Measurements from ENCODE around the gene KMT5B. TPM values are rescaled to one million over a fixed set of nuclear protein-coding genes. Genes with fewer than 3 reads are reported as not detected.

The KMT5B gene
- total and polyA plus RNA-seq, 10 of the 15 experiments (the other 5 are each of a cell fraction or from before 2014, with no cell fraction given): 4.7 to 21.8 (median 18.0) TPM

- BruUV-seq (replicated peaks): no TSS peak
- in situ Hi-C loops (cut with MboI) (no loop called here), intact Hi-C loops (cut with micrococcal nuclease; ENCODE audit: unreplicated experiment) (loop anchor here (5.0 kb wide), 1 partner anchor 84 kb away; the partner anchor contains the start of gene NDUFS8)
- FAIRE-seq (no peak), ATAC-seq (no peak), DNase-seq (ENCODE audit: low read depth, low spot score) (no peak)
- H3K27ac ChIP-seq (ENCODE audit: control insufficient read depth, insufficient read depth): no peak overlapping the region
- H3K4me2 ChIP-seq (ENCODE audit: control insufficient read depth, insufficient read depth): peak overlapping the region; percentile 34
- no peaks in the 10 kb centered on the region for H3K27me3 ChIP-seq (replicated peaks in 1 of 2; ENCODE audit: control insufficient read depth in 2 of 2, insufficient read depth in 2 of 2, low read length in 1 of 2)
- peaks cover 8% of the 10 kb centered on the region; the same call in 1 of the 2 replicates for H3K4me1 ChIP-seq (ENCODE audit: control insufficient read depth, insufficient read depth, low read length)
- POLR2A ChIA-PET: interaction anchor here (1.6 to 5.0 kb wide), 2 partner anchors 10 to 18 kb away, joined by 6 to 34 read pairs; no protein-coding TSS in a partner anchor
- peaks cover 70% of the 10 kb centered on the region for H3K79me2 ChIP-seq (ENCODE audit: control insufficient read depth, insufficient read depth, low read length)
- peaks cover 0 to 5% of the 10 kb centered on the region in 2 experiments; a peak in 2 of 4 replicates for H3K36me3 ChIP-seq (ENCODE audit: control insufficient read depth in 2 of 2, insufficient read depth in 2 of 2, low read length in 1 of 2)
- H3K4me3 ChIP-seq: no peak overlapping the region
- RAD21 ChIA-PET (ENCODE audit: unreplicated experiment): interaction anchor here (0.8 to 3.7 kb wide), 2 partner anchors 17 to 93 kb away, joined by 3 to 28 read pairs; no protein-coding TSS in a partner anchor
- WGBS (ENCODE audit: insufficient coverage, insufficient replicate concordance, low lambda C conversion rate, missing lambda C conversion rate): 92% methylated on average over 7 of the region's 7 CpGs
- H2AFZ ChIP-seq (ENCODE audit: control insufficient read depth, low read depth, low read length): no peak overlapping the region
- H4K20me1 ChIP-seq (ENCODE audit: control insufficient read depth, insufficient read depth): no peaks in the 10 kb centered on the region
- H3K9ac ChIP-seq (ENCODE audit: control insufficient read depth, insufficient read depth, low read length): no peak overlapping the region
- TF ChIP-seq SMC3 (IDR thresholded peaks at IDR 0.05; ENCODE audit: borderline replicate concordance, low read length): no peak
- no peak for TF ChIP-seq CBFB (IDR thresholded peaks at IDR 0.05; ENCODE audit: low read depth)
- TF ChIP-seq ASH2L (IDR thresholded peaks at IDR 0.05; ENCODE audit: borderline replicate concordance, low read depth): no peak
- TF ChIP-seq SMAD5 (IDR thresholded peaks at IDR 0.05; ENCODE audit: low read depth): no peak
- no peak for TF ChIP-seq ELK1 (IDR thresholded peaks at IDR 0.05; ENCODE audit: low read depth, low read length)
- no peak for TF ChIP-seq SIX5 (IDR thresholded peaks at IDR 0.05; ENCODE audit: low read depth, low read length, severe bottlenecking)
- no peak for TF ChIP-seq HCFC1 (IDR thresholded peaks at IDR 0.05; ENCODE audit: low read length)
- TF ChIP-seq NRF1 (conservative IDR thresholded peaks at IDR 0.05; ENCODE audit: low read depth, low read length): no peak
- TF ChIP-seq USF2 (IDR thresholded peaks at IDR 0.05; ENCODE audit: borderline replicate concordance, low read depth, low read length): no peak
- TF ChIP-seq RELA (IDR thresholded peaks at IDR 0.05; ENCODE audit: borderline replicate concordance, partially characterized antibody): no peak
- no peak for TF ChIP-seq CREB1 (IDR thresholded peaks at IDR 0.05; ENCODE audit: low read depth)
- no peak for TF ChIP-seq DPF2 (IDR thresholded peaks at IDR 0.05)
- no peak for TF ChIP-seq ZZZ3 (IDR thresholded peaks at IDR 0.05; ENCODE audit: control insufficient read depth, insufficient read length, low read depth)
- TF ChIP-seq SP1 (IDR thresholded peaks at IDR 0.05; ENCODE audit: low read depth, low read length): no peak
- TF ChIP-seq MTA3 (IDR thresholded peaks at IDR 0.05; ENCODE audit: borderline replicate concordance, low read length): no peak
- no peak for TF ChIP-seq ESRRA (IDR thresholded peaks at IDR 0.05; ENCODE audit: low read length)
- CTCF ChIA-PET: interaction anchor here (0.6 to 1.9 kb wide), 5 partner anchors 14 to 93 kb away, joined by 3 to 8 read pairs (median 4); no protein-coding TSS in a partner anchor
- no peaks in the 10 kb centered on the region for H3K9me3 ChIP-seq (replicated peaks; ENCODE audit: control insufficient read depth, insufficient read depth, low read length)
- SMC1A ChIA-PET (ENCODE audit: uncharacterized antibody, unreplicated experiment): interaction anchor here (1.1 to 4.0 kb wide), 5 partner anchors 14 to 98 kb away, joined by 3 to 40 read pairs (median 3); no protein-coding TSS in a partner anchor
These were observed 97.0 kb downstream of the KMT5B start for GRCh38 chr11:68116126-68116525.
